Duodenal mucosa (tissue), 2 donors: ENCODE results near the gene PSD2.

Experiments
- H3K27ac ChIP-seq: one replicate; pipeline ENCODE4 v1.7.0; 2013; ENCODE audit warnings: low read depth, low read length
- H3K27me3 ChIP-seq, 2 donors: one replicate each; pipeline ENCODE4 v1.7.0; 2013; ENCODE audit warnings: low read length in 2 of 2, control low read depth in 1 of 2; ENCODE audit not compliant: insufficient read depth in 2 of 2, control insufficient read depth in 1 of 2
- H3K36me3 ChIP-seq, 2 donors: one replicate each; pipeline ENCODE4 v1.7.0; 2013; ENCODE audit warnings: low read length in 2 of 2, control low read depth in 1 of 2; ENCODE audit not compliant: insufficient read depth in 2 of 2, control insufficient read depth in 1 of 2
- H3K4me1 ChIP-seq, 2 donors: one replicate each; pipeline ENCODE4 v1.7.0; 2013; ENCODE audit warnings: low read length in 2 of 2, control low read depth in 1 of 2; ENCODE audit not compliant: insufficient read depth in 2 of 2, control insufficient read depth in 1 of 2
- H3K4me3 ChIP-seq, 2 donors: one replicate each; pipeline ENCODE4 v1.7.0; 2013; ENCODE audit warnings: low read length in 2 of 2, low read depth in 1 of 2
- H3K9ac ChIP-seq, 2 donors: one replicate each; pipeline ENCODE4 v1.7.0; 2013; ENCODE audit warnings: low read length in 2 of 2, low read depth in 1 of 2
- H3K9me3 ChIP-seq, 2 donors: one replicate each; pipeline ENCODE4 v1.7.0; 2013; ENCODE audit warnings: low read length in 2 of 2, control low read depth in 1 of 2; ENCODE audit not compliant: control insufficient read depth in 1 of 2

The PSD2 gene

DNA sequence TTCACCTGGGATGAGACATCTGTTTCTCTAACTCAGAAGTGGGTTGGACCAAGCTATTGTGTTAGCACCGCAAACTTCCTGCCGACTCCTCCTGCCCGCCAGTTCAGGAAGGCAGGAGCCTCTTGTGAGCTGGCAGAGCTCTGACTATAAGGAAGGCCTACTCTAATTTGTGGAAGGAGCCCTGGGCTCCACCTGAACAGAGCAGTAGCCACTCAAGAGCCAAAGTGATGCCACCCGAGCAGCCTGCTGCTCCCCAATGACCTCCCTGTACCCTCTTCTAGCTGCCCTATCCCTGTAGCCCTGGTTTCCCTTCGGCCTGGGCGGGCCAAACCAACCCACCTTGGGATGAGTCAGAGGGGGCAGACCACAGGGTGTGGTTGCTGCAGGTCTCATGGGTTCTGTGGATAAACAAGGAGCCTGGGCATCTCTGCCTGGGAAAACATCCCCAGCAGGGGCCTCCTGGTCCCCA lies 81.6 kb downstream of the PSD2 start:
- no peak overlapping the region for H3K4me3 ChIP-seq
- H3K9ac ChIP-seq: no peak overlapping the region
- no peak overlapping the region for H3K27ac ChIP-seq
- H3K27me3 ChIP-seq: peaks cover 0 to 8% of the 10 kb centered on the region in 2 donors
- H3K9me3 ChIP-seq: no peaks in the 10 kb centered on the region
- H3K36me3 ChIP-seq: no peaks in the 10 kb centered on the region
- H3K4me1 ChIP-seq: no peaks in the 10 kb centered on the region

DNA sequence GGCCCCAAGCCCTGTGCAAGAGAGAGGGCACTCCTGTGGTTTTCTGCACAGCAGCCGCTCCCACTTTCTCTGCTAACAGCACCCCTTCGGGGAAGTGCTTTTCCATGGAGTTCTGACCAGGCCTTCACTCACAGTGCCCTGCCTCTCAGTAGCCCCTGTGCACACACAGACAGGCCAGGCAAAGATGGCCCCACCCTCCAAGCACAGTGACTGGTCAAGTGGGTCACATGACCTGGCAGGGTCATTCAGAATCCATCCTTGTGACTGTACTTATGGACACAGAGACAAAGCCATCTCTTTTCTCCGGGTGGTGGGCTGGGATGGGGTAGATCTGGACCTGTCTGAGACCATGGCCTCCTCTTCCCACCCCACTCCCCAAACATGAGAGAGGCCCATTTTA lies 82.5 kb downstream of the PSD2 start:
- Histone ChIP-seq H3K4me1 (no peaks in the 10 kb centered on the region), H3K36me3 (no peaks in the 10 kb centered on the region), H3K9ac (no peak overlapping the region), H3K4me3 (no peak overlapping the region), H3K27ac (no peak overlapping the region), H3K27me3 (no peaks in the 10 kb centered on the region), H3K9me3 (no peaks in the 10 kb centered on the region)

DNA sequence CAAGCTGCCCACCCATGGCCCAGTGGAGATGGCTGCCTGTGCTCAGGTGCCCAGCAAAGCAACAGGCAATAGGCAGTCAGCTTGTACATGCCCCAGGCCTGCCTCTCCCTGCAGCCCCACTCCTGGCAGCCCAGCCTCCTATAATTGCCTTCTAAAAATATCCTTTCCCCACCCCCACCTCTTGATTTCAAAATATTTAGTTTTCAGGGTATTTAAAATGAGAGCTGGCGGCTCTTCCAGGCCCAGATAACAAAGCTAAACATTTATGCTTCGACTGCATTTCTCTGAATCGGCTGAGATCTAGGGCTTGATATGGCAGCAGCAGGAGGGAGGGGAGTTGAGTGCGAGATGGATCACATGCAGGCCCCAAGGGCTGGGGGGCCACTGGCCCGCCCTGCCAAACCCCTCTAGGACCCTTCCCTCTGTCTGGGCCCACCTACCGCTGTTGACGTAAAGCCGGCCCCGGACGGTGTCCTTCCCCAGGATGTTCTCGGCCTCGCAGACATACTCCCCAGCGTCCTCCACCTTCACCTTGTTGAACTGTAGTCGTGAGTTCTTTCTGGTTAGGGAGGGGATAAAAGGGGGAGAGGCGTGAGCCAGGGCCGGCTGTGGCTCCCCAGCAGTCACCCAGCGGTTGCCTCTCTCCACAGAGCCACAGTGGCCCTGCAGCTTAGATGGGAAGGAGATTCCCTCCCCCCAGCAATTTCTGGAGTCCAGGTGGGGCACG lies 85.0 kb downstream of the PSD2 start:
- H3K9me3 ChIP-seq: no peaks in the 10 kb centered on the region
- no peaks in the 10 kb centered on the region for H3K27me3 ChIP-seq
- H3K27ac ChIP-seq: no peak overlapping the region
- no peaks in the 10 kb centered on the region for H3K36me3 ChIP-seq
- H3K4me3 ChIP-seq: no peak overlapping the region
- H3K4me1 ChIP-seq: no peaks in the 10 kb centered on the region
- H3K9ac ChIP-seq: no peak overlapping the region

- Histone ChIP-seq H3K27ac (no peak overlapping the region), H3K4me1 (no peaks in the 10 kb centered on the region), H3K27me3 (no peaks in the 10 kb centered on the region), H3K9ac (no peak overlapping the region), H3K4me3 (no peak overlapping the region), H3K36me3 (no peaks in the 10 kb centered on the region), H3K9me3 (no peaks in the 10 kb centered on the region)
Observed at GRCh38 chr5:139881143-139881733, 85.6 kb downstream of the PSD2 start.

GRCh38 chr5:139882316-139882715 lies 86.7 kb downstream of the PSD2 start:
- Histone ChIP-seq H3K9ac (no peak overlapping the region), H3K9me3 (no peaks in the 10 kb centered on the region), H3K36me3 (no peaks in the 10 kb centered on the region), H3K27me3 (no peaks in the 10 kb centered on the region), H3K27ac (no peak overlapping the region), H3K4me3 (no peak overlapping the region), H3K4me1 (no peaks in the 10 kb centered on the region)

- H3K4me3 ChIP-seq: no peak overlapping the region
- no peak overlapping the region for H3K9ac ChIP-seq
- no peak overlapping the region for H3K27ac ChIP-seq
- H3K4me1 ChIP-seq: no peaks in the 10 kb centered on the region
- no peaks in the 10 kb centered on the region for H3K36me3 ChIP-seq
- H3K27me3 ChIP-seq: no peaks in the 10 kb centered on the region
- H3K9me3 ChIP-seq: no peaks in the 10 kb centered on the region
Observed at GRCh38 chr5:139882961-139883539, 87.4 kb downstream of the PSD2 start.

DNA sequence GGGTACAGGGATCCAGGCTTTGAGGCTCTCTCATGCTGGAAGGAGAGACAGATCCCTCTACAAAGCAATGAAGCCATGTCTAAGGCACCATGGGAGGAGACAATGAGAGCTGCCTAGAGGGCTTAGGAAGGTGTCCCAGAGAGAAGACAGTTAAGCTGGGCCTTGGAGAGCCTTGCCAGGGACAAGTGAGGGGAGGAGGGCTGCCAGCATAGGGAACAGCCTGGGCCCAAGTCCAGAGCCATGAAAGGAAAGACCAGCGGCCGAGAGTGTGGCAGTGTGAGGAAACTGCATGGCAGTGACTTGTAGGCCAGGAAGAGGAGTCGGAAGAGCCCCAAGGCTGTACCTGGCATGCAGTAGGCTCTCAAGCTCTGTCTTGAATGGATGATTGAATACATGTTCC lies 88.5 kb downstream of the PSD2 start:
- Histone ChIP-seq H3K27ac (no peak overlapping the region), H3K4me3 (no peak overlapping the region), H3K9ac (no peak overlapping the region), H3K27me3 (no peaks in the 10 kb centered on the region), H3K4me1 (no peaks in the 10 kb centered on the region), H3K9me3 (no peaks in the 10 kb centered on the region), H3K36me3 (no peaks in the 10 kb centered on the region)

- H3K27ac ChIP-seq: no peak overlapping the region
- no peaks in the 10 kb centered on the region for H3K27me3 ChIP-seq
- H3K9me3 ChIP-seq: no peaks in the 10 kb centered on the region
- H3K4me1 ChIP-seq: no peaks in the 10 kb centered on the region
- no peak overlapping the region for H3K4me3 ChIP-seq
- no peaks in the 10 kb centered on the region for H3K36me3 ChIP-seq
- H3K9ac ChIP-seq: no peak overlapping the region
Observed at GRCh38 chr5:139884734-139885133, 89.1 kb downstream of the PSD2 start.

DNA sequence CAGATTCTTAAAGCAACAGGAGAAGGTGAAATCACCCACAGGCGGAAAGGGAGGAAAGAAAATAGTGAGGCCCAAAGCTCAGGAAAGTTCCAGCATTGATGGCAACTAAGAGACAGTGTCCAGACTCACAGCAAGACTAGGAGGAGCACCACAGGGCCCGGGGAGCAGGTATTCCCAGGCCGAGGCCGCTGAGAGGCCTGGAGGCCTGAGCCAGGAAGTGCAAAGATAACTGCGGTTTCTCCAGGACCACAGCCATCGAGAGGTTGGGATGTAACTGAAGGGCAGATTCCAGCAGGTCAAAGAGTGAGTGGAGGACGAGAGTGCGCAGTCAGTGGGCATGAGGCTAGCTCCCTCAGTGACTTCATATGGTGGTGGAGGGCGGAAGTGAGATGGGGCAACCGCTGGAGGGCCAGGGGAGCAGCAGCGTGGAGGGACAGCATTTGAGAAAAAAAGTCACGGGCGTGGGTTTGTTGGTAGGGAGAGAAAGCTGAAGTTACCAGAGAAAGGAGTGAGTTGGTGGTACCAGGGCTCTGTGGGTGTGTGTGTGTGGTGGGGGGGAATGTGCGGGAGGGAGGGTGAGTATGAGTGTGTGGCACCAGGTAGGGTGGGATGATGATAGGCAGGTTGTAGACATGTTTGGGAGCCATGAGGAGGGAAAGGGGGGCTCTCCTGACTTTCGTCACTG lies 89.7 kb downstream of the PSD2 start:
- no peaks in the 10 kb centered on the region for H3K27me3 ChIP-seq
- H3K36me3 ChIP-seq: no peaks in the 10 kb centered on the region
- no peak overlapping the region for H3K27ac ChIP-seq
- no peak overlapping the region for H3K9ac ChIP-seq
- no peaks in the 10 kb centered on the region for H3K4me1 ChIP-seq
- H3K9me3 ChIP-seq: no peaks in the 10 kb centered on the region
- no peak overlapping the region for H3K4me3 ChIP-seq

- no peak overlapping the region for H3K27ac ChIP-seq
- no peaks in the 10 kb centered on the region for H3K9me3 ChIP-seq
- H3K4me3 ChIP-seq: no peak overlapping the region
- peaks cover 0 to 3% of the 10 kb centered on the region in 2 donors for H3K27me3 ChIP-seq
- H3K9ac ChIP-seq: no peak overlapping the region
- no peaks in the 10 kb centered on the region for H3K36me3 ChIP-seq
- no peaks in the 10 kb centered on the region for H3K4me1 ChIP-seq
Observed at GRCh38 chr5:139885857-139886208, 90.2 kb downstream of the PSD2 start.
